ENCODE results near the gene ANKS1A.

Gene ANKS1A

DNA sequence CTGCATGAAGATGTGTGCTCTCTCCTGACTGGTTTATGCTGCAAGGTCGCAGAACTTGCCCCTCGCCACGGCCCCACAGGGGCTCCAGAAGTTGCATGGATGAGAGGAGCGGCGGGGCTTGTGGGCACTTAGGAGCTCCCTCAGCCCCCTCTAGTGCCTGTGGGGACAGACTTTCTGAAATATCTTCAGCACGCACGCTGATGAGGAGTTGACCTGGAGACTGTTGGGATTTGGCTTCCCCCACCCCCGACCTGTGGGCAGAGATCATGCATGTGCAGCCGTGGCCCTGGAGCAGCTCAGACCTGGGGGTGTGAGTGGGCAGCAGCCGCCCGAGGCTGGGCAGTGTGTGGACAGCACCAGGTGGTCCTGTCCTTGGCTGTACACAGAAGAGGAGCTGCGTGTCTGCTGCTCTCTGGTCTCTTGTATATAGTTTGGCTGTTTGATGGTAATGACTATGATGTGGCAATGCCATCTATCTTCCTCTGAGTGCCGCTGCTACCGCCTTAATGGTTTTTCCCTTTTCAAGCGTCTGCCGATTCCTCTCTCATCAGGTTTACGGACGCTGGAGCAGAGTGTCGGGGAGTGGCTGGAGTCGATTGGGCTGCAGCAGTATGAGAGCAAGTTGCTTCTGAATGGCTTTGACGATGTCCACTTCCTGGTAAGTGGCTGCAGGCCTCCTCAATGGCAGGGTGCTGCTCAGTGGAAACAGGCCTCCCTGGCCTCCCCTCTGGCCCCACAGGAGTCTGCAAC is 170.7 kb downstream of the ANKS1A start:
- Histone ChIP-seq H3F3A (ENCODE audit: low read depth) (0 out of 2 replicates have a peak, but pooled peaks cover 4% of the 10 kb centered on the region), H4K20me1 (ENCODE audit: insufficient read depth, low read length, poor library complexity, severe bottlenecking) (no peaks in the 10 kb centered on the region), H3K36me3 (ENCODE audit: insufficient read depth, low read length) (no peaks in the 10 kb centered on the region), H2AFZ (ENCODE audit: low read length) (no peak overlapping the region), H3K4me3 (ENCODE audit: low read length, poor library complexity, severe bottlenecking) (no peak overlapping the region), H3K9me3 (ENCODE audit: insufficient read depth, low read depth, low read length) (no peaks in the 10 kb centered on the region), H3K9ac (ENCODE audit: low read depth, low read length, poor library complexity, severe bottlenecking) (no peak overlapping the region), H3K4me1 (ENCODE audit: insufficient read depth, low read length, poor library complexity, severe bottlenecking) (peaks cover 35% of the 10 kb centered on the region), H3K9me2 (replicated peaks; ENCODE audit: low read depth, low read length) (no peaks in the 10 kb centered on the region), H3K27me3 (ENCODE audit: insufficient read depth, low read length, poor library complexity, severe bottlenecking) (no peaks in the 10 kb centered on the region), H3K79me2 (ENCODE audit: insufficient read depth, low read length) (no peaks in the 10 kb centered on the region), H3K4me2 (ENCODE audit: low read depth, low read length, poor library complexity, severe bottlenecking) (no peak overlapping the region)
- no peak for TF ChIP-seq EZH2phosphoT487 (IDR thresholded peaks at IDR 0.05; ENCODE audit: borderline replicate concordance)
- TF ChIP-seq, protein P1, sequence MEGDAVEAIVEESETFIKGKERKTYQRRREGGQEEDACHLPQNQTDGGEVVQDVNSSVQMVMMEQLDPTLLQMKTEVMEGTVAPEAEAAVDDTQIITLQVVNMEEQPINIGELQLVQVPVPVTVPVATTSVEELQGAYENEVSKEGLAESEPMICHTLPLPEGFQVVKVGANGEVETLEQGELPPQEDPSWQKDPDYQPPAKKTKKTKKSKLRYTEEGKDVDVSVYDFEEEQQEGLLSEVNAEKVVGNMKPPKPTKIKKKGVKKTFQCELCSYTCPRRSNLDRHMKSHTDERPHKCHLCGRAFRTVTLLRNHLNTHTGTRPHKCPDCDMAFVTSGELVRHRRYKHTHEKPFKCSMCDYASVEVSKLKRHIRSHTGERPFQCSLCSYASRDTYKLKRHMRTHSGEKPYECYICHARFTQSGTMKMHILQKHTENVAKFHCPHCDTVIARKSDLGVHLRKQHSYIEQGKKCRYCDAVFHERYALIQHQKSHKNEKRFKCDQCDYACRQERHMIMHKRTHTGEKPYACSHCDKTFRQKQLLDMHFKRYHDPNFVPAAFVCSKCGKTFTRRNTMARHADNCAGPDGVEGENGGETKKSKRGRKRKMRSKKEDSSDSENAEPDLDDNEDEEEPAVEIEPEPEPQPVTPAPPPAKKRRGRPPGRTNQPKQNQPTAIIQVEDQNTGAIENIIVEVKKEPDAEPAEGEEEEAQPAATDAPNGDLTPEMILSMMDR (conservative IDR thresholded peaks at IDR 0.05; ENCODE audit: low read length) = no peak

DNA sequence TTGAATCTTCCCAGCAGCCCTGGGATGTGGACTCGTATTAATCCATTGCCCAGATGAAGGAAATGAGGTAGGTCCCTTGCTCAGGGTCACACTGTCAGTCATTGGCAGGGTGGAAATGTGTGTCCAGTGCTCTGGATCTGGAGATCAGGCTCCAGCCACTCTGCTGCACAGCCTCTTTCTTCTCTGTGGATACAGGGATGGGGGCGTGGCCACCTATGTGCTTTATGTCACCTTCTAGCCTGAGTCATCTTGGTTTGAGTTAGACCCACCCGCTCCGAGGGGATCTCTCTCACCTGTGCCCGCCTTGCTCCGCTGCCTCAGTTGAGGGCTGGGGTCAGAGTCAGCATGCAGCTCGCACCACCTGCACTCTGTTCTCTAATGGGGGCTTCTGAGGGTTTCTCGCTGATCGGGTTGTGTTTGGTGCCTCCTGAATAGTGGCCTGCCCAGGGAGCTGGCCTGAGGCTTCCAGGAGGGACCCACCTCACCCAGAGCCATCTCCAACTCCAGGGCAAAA is 172.1 kb downstream of the ANKS1A start:
- no peaks in the 10 kb centered on the region for H3K36me3 ChIP-seq (ENCODE audit: insufficient read depth, low read length)
- no peak overlapping the region for H2AFZ ChIP-seq (ENCODE audit: low read length)
- no peaks in the 10 kb centered on the region for H4K20me1 ChIP-seq (ENCODE audit: insufficient read depth, low read length, poor library complexity, severe bottlenecking)

DNA sequence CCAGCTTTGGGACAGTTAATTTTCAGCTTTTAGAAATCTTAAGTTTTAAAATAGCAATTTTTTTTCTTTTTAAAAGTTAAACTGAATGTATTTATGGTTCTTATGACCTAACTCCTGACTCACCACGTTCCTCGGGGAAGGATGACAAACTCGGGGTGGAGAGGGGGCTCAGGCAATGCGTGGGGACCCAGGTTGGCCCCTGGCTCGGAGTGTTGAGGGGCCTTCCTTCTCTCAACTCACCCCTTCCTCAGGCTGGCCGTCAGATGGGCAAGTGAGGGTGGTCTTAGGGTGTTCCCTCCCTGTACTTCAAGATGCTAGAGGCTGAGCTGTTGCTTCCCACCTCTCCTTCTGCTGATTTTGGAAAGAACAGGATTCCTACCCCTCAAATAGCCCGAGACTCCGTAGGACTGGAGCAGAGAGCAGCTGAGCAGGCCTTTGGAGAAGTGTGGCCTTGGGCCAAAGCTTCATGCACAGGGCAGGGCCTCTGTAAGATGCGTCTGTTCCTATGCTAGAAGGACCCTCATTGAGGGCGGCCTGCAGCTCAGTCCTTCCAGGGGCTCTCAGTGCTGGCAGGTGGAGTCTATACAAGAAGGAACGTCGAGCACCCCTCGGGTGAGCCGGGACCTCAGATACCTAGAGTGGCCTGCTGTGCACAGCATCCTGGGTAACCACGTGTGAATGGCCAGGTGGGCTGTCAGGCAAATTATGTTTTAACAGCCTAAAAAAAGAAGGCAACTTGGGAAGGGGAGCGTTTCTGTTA is 172.8 kb downstream of the ANKS1A start:
- Histone ChIP-seq H2AFZ (ENCODE audit: low read length) (no peak overlapping the region), H4K20me1 (ENCODE audit: insufficient read depth, low read length, poor library complexity, severe bottlenecking) (no peaks in the 10 kb centered on the region), H3K4me3 (ENCODE audit: low read length, poor library complexity, severe bottlenecking) (no peak overlapping the region), H3F3A (ENCODE audit: low read depth) (0 out of 2 replicates have a peak, but pooled peaks cover 4% of the 10 kb centered on the region), H3K79me2 (ENCODE audit: insufficient read depth, low read length) (no peaks in the 10 kb centered on the region), H3K36me3 (ENCODE audit: insufficient read depth, low read length) (no peaks in the 10 kb centered on the region), H3K4me1 (ENCODE audit: insufficient read depth, low read length, poor library complexity, severe bottlenecking) (peaks cover 33% of the 10 kb centered on the region), H3K9me2 (replicated peaks; ENCODE audit: low read depth, low read length) (no peaks in the 10 kb centered on the region), H3K9ac (ENCODE audit: low read depth, low read length, poor library complexity, severe bottlenecking) (no peak overlapping the region), H3K4me2 (ENCODE audit: low read depth, low read length, poor library complexity, severe bottlenecking) (peak overlapping the region; percentile 45), H3K27me3 (ENCODE audit: insufficient read depth, low read length, poor library complexity, severe bottlenecking) (no peaks in the 10 kb centered on the region), H3K9me3 (ENCODE audit: insufficient read depth, low read depth, low read length) (no peaks in the 10 kb centered on the region)
- TF ChIP-seq, protein P1 (conservative IDR thresholded peaks at IDR 0.05; ENCODE audit: low read length) = no peak
- no peak for TF ChIP-seq EZH2phosphoT487 (IDR thresholded peaks at IDR 0.05; ENCODE audit: borderline replicate concordance)

More for the DNA sequence above, 172.1 kb downstream of the ANKS1A start:
- Histone ChIP-seq H3K9me2 (replicated peaks; ENCODE audit: low read depth, low read length) (no peaks in the 10 kb centered on the region), H3K4me2 (ENCODE audit: low read depth, low read length, poor library complexity, severe bottlenecking) (no peak overlapping the region), H3K9me3 (ENCODE audit: insufficient read depth, low read depth, low read length) (no peaks in the 10 kb centered on the region), H3K4me3 (ENCODE audit: low read length, poor library complexity, severe bottlenecking) (no peak overlapping the region), H3K79me2 (ENCODE audit: insufficient read depth, low read length) (no peaks in the 10 kb centered on the region), H3K4me1 (ENCODE audit: insufficient read depth, low read length, poor library complexity, severe bottlenecking) (peaks cover 33% of the 10 kb centered on the region), H3F3A (ENCODE audit: low read depth) (0 out of 2 replicates have a peak, but pooled peaks cover 4% of the 10 kb centered on the region), H3K9ac (ENCODE audit: low read depth, low read length, poor library complexity, severe bottlenecking) (no peak overlapping the region), H3K27me3 (ENCODE audit: insufficient read depth, low read length, poor library complexity, severe bottlenecking) (no peaks in the 10 kb centered on the region)
- TF ChIP-seq, protein P1 (conservative IDR thresholded peaks at IDR 0.05; ENCODE audit: low read length) = no peak

All from Loucy (cell line).